ENCODE measurements around the gene AGFG2. TPM values are rescaled to one million over a fixed set of nuclear protein-coding genes. Genes with fewer than 3 reads are reported as not detected.

Gene AGFG2
- total and polyA plus RNA-seq, 10 of the 15 experiments (the other 5 are each of a cell fraction or from before 2014, with no cell fraction given), result 0.90 to 71.5 (median 25.4) TPM

GRCh38 chr7:100604976-100605911 is 66.2 kb downstream of the AGFG2 start:
- BruUV-seq (replicated peaks), result no TSS peak
- no peak; the same call in 2 of the 3 replicates for ATAC-seq

GRCh38 chr7:100606313-100606712 is 67.3 kb downstream of the AGFG2 start:
- ChIA-PET SMC1A (ENCODE audit: uncharacterized antibody, unreplicated experiment) (interaction anchor here (1.4 kb wide), 1 partner anchor 11 kb away, joined by 5 read pairs; no protein-coding TSS in a partner anchor), CTCF (interaction anchor here (1.0 to 1.3 kb wide), 4 partner anchors 39 to 124 kb away, joined by 3 read pairs; no protein-coding TSS in a partner anchor), POLR2A (interaction anchor here (0.6 to 1.3 kb wide), 2 partner anchors 22 to 155 kb away, joined by 4 read pairs; no protein-coding TSS in a partner anchor), RAD21 (ENCODE audit: unreplicated experiment) (no interaction called here)
- no peaks in the 10 kb centered on the region for H4K20me1 ChIP-seq (ENCODE audit: control insufficient read depth, insufficient read depth)
- H3K4me3 ChIP-seq, result no peak overlapping the region
- no peak overlapping the region for H2AFZ ChIP-seq (ENCODE audit: control insufficient read depth, low read depth, low read length)
- no peaks in the 10 kb centered on the region for H3K36me3 ChIP-seq (ENCODE audit: control insufficient read depth in 2 of 2, insufficient read depth in 2 of 2, low read length in 1 of 2)
- DNase-seq (ENCODE audit: low read depth, low spot score), result no peak
- intact Hi-C loops (cut with micrococcal nuclease; ENCODE audit: unreplicated experiment), result no loop called here
- H3K9ac ChIP-seq (ENCODE audit: control insufficient read depth, insufficient read depth, low read length), result no peak overlapping the region
- no peaks in the 10 kb centered on the region for H3K9me3 ChIP-seq (replicated peaks; ENCODE audit: control insufficient read depth, insufficient read depth, low read length)
- H3K4me2 ChIP-seq (ENCODE audit: control insufficient read depth, insufficient read depth), result no peak overlapping the region
- H3K27ac ChIP-seq (ENCODE audit: control insufficient read depth, insufficient read depth), result no peak overlapping the region
- BruUV-seq (replicated peaks), result no TSS peak
- no peaks in the 10 kb centered on the region for H3K79me2 ChIP-seq (ENCODE audit: control insufficient read depth, insufficient read depth, low read length)
- no peak for FAIRE-seq
- in situ Hi-C loops (cut with MboI), result no loop called here
- 82% methylated on average over 12 of the region's 12 CpGs for WGBS (ENCODE audit: insufficient coverage, insufficient replicate concordance, low lambda C conversion rate, missing lambda C conversion rate)
- no peak for ATAC-seq
- H3K27me3 ChIP-seq (replicated peaks in 1 of 2; ENCODE audit: control insufficient read depth in 2 of 2, insufficient read depth in 2 of 2, low read length in 1 of 2), result peaks cover 0 to 5% of the 10 kb centered on the region in 2 experiments; a peak in 2 of 4 replicates
- H3K4me1 ChIP-seq (ENCODE audit: control insufficient read depth, insufficient read depth, low read length), result peaks cover 10% of the 10 kb centered on the region
- no peak for TF ChIP-seq HDAC6 (IDR thresholded peaks at IDR 0.05; ENCODE audit: unreplicated experiment)
- no peak for TF ChIP-seq CREM (IDR thresholded peaks at IDR 0.05; ENCODE audit: low read depth)
- TF ChIP-seq NR2C1 (IDR thresholded peaks at IDR 0.05), result no peak
- no peak for TF ChIP-seq ZZZ3 (IDR thresholded peaks at IDR 0.05; ENCODE audit: control insufficient read depth, insufficient read length, low read depth)
- no peak for TF ChIP-seq SREBF1 (IDR thresholded peaks at IDR 0.05; ENCODE audit: low read length)
- TF ChIP-seq CTCF (IDR thresholded peaks at IDR 0.05 in 2 of 3, conservative IDR thresholded peaks at IDR 0.05 in 1 of 3; ENCODE audit: control insufficient read depth in 2 of 3, extremely low read depth in 1 of 3, insufficient read depth in 1 of 3, low read depth in 3 of 3, low read length in 3 of 3), result no peak
- TF ChIP-seq BCLAF1 (IDR thresholded peaks at IDR 0.05), result no peak
- TF ChIP-seq JUNB (IDR thresholded peaks at IDR 0.05), result no peak

More at GRCh38 chr7:100604976-100605911, 66.2 kb downstream of the AGFG2 start:
- no peak overlapping the region for H3K9ac ChIP-seq (ENCODE audit: control insufficient read depth, insufficient read depth, low read length)
- H4K20me1 ChIP-seq (ENCODE audit: control insufficient read depth, insufficient read depth), result no peaks in the 10 kb centered on the region
- ChIA-PET RAD21 (ENCODE audit: unreplicated experiment) (interaction anchor here (1.1 kb wide), 1 partner anchor 69 kb away, joined by 5 read pairs; no protein-coding TSS in a partner anchor), SMC1A (ENCODE audit: uncharacterized antibody, unreplicated experiment) (interaction anchor here (1.4 kb wide), 1 partner anchor 12 kb away, joined by 5 read pairs; no protein-coding TSS in a partner anchor), CTCF (interaction anchor here (0.7 to 1.6 kb wide), 5 partner anchors 13 to 101 kb away, joined by 3 to 5 read pairs (median 3); partner anchors contain the start of gene POP7), POLR2A (no interaction called here)
- FAIRE-seq (no peak), DNase-seq (ENCODE audit: low read depth, low spot score) (no peak)
- in situ Hi-C loops (cut with MboI), result no loop called here
- H3K9me3 ChIP-seq (replicated peaks; ENCODE audit: control insufficient read depth, insufficient read depth, low read length), result no peaks in the 10 kb centered on the region
- H2AFZ ChIP-seq (ENCODE audit: control insufficient read depth, low read depth, low read length), result peak overlapping the region; percentile 92
- peak overlapping the region; percentile 73 for H3K4me3 ChIP-seq
- H3K4me2 ChIP-seq (ENCODE audit: control insufficient read depth, insufficient read depth), result peak overlapping the region; percentile 89
- TF ChIP-seq NR2C2 (IDR thresholded peaks at IDR 0.05; ENCODE audit: borderline replicate concordance, control insufficient read depth, insufficient read length, low read depth) (no peak), NR2F1 (conservative IDR thresholded peaks at IDR 0.05) (peak; percentile 44; the same call in 1 of the 2 replicates)
- H3K27me3 ChIP-seq (replicated peaks in 1 of 2; ENCODE audit: control insufficient read depth in 2 of 2, insufficient read depth in 2 of 2, low read length in 1 of 2), result peaks cover 0 to 5% of the 10 kb centered on the region in 2 experiments; a peak in 2 of 4 replicates
- no peaks in the 10 kb centered on the region for H3K79me2 ChIP-seq (ENCODE audit: control insufficient read depth, insufficient read depth, low read length)
- peaks cover 10% of the 10 kb centered on the region for H3K4me1 ChIP-seq (ENCODE audit: control insufficient read depth, insufficient read depth, low read length)
- WGBS (ENCODE audit: insufficient coverage, insufficient replicate concordance, low lambda C conversion rate, missing lambda C conversion rate), result 8% methylated on average over 38 of the region's 68 CpGs
- intact Hi-C loops (cut with micrococcal nuclease; ENCODE audit: unreplicated experiment), result no loop called here
- H3K36me3 ChIP-seq (ENCODE audit: control insufficient read depth in 2 of 2, insufficient read depth in 2 of 2, low read length in 1 of 2), result no peaks in the 10 kb centered on the region
- no peak overlapping the region for H3K27ac ChIP-seq (ENCODE audit: control insufficient read depth, insufficient read depth)

Measured in GM12878 (cell line).